ENCODE measurements around the gene RBFOX2.

- TF ChIP-seq, protein P1, sequence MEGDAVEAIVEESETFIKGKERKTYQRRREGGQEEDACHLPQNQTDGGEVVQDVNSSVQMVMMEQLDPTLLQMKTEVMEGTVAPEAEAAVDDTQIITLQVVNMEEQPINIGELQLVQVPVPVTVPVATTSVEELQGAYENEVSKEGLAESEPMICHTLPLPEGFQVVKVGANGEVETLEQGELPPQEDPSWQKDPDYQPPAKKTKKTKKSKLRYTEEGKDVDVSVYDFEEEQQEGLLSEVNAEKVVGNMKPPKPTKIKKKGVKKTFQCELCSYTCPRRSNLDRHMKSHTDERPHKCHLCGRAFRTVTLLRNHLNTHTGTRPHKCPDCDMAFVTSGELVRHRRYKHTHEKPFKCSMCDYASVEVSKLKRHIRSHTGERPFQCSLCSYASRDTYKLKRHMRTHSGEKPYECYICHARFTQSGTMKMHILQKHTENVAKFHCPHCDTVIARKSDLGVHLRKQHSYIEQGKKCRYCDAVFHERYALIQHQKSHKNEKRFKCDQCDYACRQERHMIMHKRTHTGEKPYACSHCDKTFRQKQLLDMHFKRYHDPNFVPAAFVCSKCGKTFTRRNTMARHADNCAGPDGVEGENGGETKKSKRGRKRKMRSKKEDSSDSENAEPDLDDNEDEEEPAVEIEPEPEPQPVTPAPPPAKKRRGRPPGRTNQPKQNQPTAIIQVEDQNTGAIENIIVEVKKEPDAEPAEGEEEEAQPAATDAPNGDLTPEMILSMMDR (IDR thresholded peaks at IDR 0.05 in 8 of 11, conservative IDR thresholded peaks at IDR 0.05 in 3 of 11), result no peak
- TF ChIP-seq POLR2A (IDR thresholded peaks at IDR 0.05), result no peak
Observed at GRCh38 chr22:35740616-35741015, 288.0 kb downstream of the RBFOX2 start.
